Central memory CD8-positive, alpha-beta T cell (primary cell): ENCODE measurements around the gene MESD.

ENCODE experiments used
- ATAC-seq: fragments of 150-1000 bp; cut with Tn5 transposase; replicated peaks from 2 replicates; pipeline ENCODE4 v1.10.0; 2022; ENCODE audit warnings: mild to moderate bottlenecking, moderate FRiP score, moderate number of reproducible peaks; ENCODE audit not compliant: poor library complexity, severe bottlenecking; ENCODE audit errors: extremely low read depth
- DNase-seq, 2 donors: peaks; one replicate each; pipeline ENCODE4 v3.0.0; 2021; ENCODE audit warnings: low spot score in 2 of 2
- H3K27ac Mint-ChIP-seq: one replicate; pipeline ENCODE4 v1.8.0; 2022; ENCODE audit warnings: low read depth, mild to moderate bottlenecking, moderate library complexity, mixed read lengths
- H3K27me3 Mint-ChIP-seq: one replicate; pipeline ENCODE4 v1.8.0; 2022; ENCODE audit warnings: mixed read lengths
- H3K36me3 Mint-ChIP-seq: one replicate; pipeline ENCODE4 v1.8.0; 2022; ENCODE audit warnings: mild to moderate bottlenecking, moderate library complexity, mixed read lengths; ENCODE audit not compliant: insufficient read depth
- H3K4me1 Mint-ChIP-seq: one replicate; pipeline ENCODE4 v1.8.0; 2022; ENCODE audit warnings: mixed read lengths
- H3K4me3 Mint-ChIP-seq: one replicate; pipeline ENCODE4 v1.8.0; 2022; ENCODE audit warnings: mild to moderate bottlenecking, moderate library complexity, mixed read lengths
- H3K9me3 Mint-ChIP-seq: one replicate; pipeline ENCODE4 v1.8.0; 2022; ENCODE audit warnings: mixed read lengths

MESD gene

DNA sequence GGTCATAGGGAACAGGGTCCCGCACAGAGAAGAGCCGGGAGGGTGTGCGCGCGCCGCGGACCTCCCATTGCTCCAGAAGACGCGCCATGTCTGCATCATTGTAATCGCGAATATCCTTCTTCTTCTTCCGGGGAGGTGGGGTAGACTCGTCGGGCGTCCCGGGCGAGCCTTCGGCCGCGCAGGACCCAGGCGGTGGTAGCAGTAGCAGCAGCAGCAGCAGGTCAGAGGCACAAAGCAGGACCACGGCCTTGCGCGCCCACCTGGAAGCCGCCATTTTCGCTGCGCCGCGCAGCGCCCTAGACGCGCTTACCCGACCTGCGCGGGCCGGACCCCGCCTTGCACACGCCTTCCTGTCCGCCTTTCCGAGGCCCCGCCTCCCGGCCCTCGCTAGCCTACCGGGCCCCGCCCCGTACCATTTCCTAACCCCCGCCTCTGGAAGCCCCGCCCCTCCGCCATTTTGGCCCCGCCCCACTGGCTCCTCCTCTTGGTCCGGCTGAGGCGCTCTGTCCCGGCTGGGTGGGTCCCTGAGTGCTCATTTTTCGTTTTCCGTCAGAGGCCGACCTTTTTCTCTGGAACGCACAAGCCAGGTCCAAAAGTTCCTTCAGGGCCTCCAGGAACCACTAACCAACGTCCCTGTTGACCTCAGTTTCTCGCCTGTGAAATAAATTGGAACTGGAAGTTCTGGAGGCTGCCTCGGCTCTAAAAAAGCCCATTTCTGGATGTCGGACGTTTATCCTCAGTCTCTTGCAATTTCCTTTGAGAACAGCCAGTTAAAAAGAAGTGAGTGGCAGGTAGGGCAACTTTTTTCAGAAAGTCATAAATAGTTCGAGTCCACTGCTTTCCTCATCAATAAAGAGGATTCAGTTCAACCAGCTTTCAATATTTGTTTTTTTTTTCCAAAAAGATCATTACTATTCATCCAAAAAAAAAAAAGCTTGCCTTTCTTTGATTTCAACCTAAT, at the start of gene MESD:
Gene MESD, minus strand, starts transcription at position 302 of the 961 bp plus-strand sequence. Its CDS starts 28 bp downstream, at position 274.
- ATAC-seq: peak; percentile 98
- Mint-ChIP-seq H3K9me3 (no peaks in the 10 kb centered on the region), H3K4me3 (peak within 1 kb of the TSS; percentile 100), H3K27me3 (no peaks in the 10 kb centered on the region), H3K4me1 (peaks cover 46% of the 10 kb centered on the region), H3K27ac (peak within 1 kb of the TSS; percentile 99), H3K36me3 (peaks cover 17% of the 10 kb centered on the region)
- DNase-seq: peak; percentile 89 to 90

- no peak for ATAC-seq
- Mint-ChIP-seq H3K27me3 (no peaks in the 10 kb centered on the region), H3K4me1 (peaks cover 6% of the 10 kb centered on the region), H3K9me3 (no peaks in the 10 kb centered on the region), H3K36me3 (peaks cover 1% of the 10 kb centered on the region), H3K4me3 (no peak overlapping the region), H3K27ac (no peak overlapping the region)
- DNase-seq: no peak
Measured at GRCh38 chr15:81038975-81039607, 49.5 kb upstream of the MESD start.

DNA sequence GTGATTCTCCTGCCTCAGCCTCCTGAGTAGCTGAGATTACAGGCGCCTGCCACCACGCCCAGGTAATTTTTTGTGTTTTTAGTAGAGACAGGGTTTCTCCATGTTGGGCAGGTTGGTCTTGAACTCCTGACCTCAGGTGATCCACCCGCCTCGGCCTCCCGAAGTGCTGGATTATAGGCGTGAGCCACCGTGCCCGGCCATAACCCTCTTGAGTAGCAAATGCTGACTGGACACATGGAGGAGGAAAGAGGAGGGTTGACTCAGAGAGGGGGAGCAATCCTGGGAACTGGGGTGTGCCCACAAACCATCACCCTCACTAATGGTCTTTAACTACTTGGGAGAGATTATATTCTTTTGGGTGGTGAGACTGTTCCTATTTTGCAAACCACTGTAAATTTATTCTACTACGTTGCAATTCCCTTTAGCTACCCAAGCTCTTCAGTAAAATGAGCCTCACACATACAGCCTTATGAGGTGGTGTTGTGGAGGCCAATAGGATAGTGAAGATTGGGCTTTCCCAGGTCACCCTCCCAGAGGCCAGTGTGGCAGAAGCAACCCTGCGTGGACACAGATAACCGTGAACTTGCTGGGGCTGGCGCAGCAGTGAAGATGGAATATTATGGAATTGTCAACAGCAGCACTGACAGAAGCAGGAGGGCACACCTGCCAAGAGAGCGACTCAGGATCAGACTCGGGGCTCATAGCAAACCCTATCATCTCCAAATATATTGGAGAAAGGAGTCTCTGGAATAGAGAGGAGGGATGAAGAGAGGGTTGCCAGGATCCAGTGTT, 48.5 kb upstream of the MESD start:
- Mint-ChIP-seq H3K27ac (no peak overlapping the region), H3K4me3 (no peak overlapping the region), H3K4me1 (peaks cover 6% of the 10 kb centered on the region), H3K9me3 (no peaks in the 10 kb centered on the region), H3K36me3 (no peaks in the 10 kb centered on the region), H3K27me3 (no peaks in the 10 kb centered on the region)
- DNase-seq (no peak), ATAC-seq (no peak)

DNA sequence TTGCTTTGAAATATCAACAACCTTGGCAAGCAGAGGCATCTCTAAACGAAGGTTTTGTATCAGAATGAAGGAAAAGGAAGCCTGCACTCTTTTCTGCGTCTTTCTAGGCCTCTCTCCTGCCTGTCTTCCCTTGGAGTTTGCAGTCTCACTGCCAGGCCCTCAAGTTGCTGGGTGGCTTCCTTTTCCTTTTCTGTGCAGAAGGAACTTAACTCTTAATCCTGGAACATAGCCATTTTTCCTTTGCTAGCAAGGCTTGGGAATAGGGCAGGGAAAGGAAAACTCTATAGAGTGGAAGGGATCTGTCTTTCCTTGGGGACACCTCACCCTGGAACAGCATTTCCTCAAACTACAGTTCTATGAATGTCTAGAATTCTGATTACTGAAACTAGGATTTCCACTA, 43.9 kb upstream of the MESD start:
- Mint-ChIP-seq H3K4me3 (no peak overlapping the region), H3K27me3 (peaks cover 20% of the 10 kb centered on the region), H3K4me1 (no peaks in the 10 kb centered on the region), H3K27ac (no peak overlapping the region), H3K9me3 (peaks cover 6% of the 10 kb centered on the region), H3K36me3 (no peaks in the 10 kb centered on the region)
- ATAC-seq: no peak
- DNase-seq: no peak

- no peak for ATAC-seq
- H3K36me3 Mint-ChIP-seq: no peaks in the 10 kb centered on the region
Measured at GRCh38 chr15:81032818-81033217, 43.2 kb upstream of the MESD start.

DNA sequence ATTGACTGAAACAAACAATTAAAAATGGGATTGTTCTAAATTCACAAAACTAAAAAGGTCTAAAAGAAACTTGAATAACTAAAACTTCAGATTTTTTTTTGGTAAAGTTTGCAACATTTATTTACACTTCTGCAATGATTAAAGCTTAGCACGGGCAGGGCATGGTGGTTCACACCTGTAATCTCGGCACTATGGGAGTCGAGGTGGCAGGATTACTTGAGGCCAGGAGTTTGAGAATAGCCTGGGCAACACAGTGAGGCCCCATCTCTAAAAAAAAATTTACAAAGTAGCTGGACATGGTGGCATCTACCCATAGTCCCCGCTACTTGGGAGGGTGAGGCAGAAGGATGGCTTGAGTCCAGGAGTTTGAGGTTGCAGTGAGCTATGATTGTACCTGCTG, 42.7 kb upstream of the MESD start:
- no peak overlapping the region for H3K4me3 Mint-ChIP-seq
- no peak overlapping the region for H3K27ac Mint-ChIP-seq
- no peaks in the 10 kb centered on the region for H3K4me1 Mint-ChIP-seq
- no peaks in the 10 kb centered on the region for H3K36me3 Mint-ChIP-seq
- no peak for ATAC-seq
- H3K9me3 Mint-ChIP-seq: peaks cover 6% of the 10 kb centered on the region
- no peak for DNase-seq
- H3K27me3 Mint-ChIP-seq: peaks cover 20% of the 10 kb centered on the region

More at GRCh38 chr15:81032818-81033217, 43.2 kb upstream of the MESD start:
- Mint-ChIP-seq H3K4me3 (no peak overlapping the region), H3K27me3 (peaks cover 20% of the 10 kb centered on the region), H3K9me3 (peaks cover 6% of the 10 kb centered on the region), H3K4me1 (no peaks in the 10 kb centered on the region), H3K27ac (no peak overlapping the region)
- DNase-seq: no peak

DNA sequence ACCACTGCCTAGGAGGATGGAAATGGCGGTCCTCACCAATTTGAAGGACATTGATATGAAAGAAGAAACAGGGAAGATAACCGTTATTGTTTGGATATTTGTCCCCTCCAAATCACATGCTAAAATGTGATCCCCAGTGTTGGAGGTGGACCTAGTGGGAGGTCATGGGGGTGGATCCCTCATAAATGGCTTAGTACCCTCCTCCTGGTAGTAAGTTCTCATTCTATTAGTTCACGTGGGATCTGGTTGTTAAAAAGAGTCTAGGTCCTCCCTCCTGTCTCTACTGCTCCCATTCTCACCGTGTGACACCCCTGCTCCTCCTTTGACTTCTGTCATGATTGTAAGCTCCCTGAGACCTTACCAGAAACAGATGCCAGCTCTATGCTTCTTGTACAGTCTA, 41.6 kb upstream of the MESD start:
- H3K4me1 Mint-ChIP-seq: no peaks in the 10 kb centered on the region
- no peaks in the 10 kb centered on the region for H3K36me3 Mint-ChIP-seq
- peaks cover 6% of the 10 kb centered on the region for H3K9me3 Mint-ChIP-seq
- no peak for ATAC-seq
- no peak overlapping the region for H3K4me3 Mint-ChIP-seq
- H3K27me3 Mint-ChIP-seq: peaks cover 20% of the 10 kb centered on the region
- no peak overlapping the region for H3K27ac Mint-ChIP-seq
- no peak for DNase-seq

DNA sequence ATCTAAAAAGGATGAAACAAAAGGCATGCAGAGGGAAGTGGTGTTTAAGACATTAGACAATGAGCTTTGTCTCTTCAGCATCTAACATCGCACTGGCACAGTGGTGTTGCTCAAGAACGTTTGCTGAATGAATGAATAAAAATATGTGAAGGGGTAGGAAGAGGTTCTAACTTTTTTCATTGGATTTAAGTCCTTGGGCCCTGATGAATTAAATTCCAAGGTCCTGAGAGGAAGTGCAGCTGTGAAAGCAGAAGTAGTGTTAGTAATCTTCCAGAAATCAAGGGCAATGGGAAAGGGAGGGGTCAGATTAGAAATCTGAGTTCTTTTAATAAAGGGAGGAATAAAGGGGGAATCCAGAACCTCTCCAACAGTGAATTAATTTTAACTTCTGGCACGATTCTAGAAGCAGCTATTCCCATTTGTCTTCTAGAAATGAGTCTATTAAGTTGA, 40.7 kb upstream of the MESD start:
- DNase-seq (no peak), ATAC-seq (no peak)
- no peaks in the 10 kb centered on the region for H3K4me1 Mint-ChIP-seq
- H3K4me3 Mint-ChIP-seq: no peak overlapping the region
- H3K9me3 Mint-ChIP-seq: peaks cover 6% of the 10 kb centered on the region
- H3K27ac Mint-ChIP-seq: no peak overlapping the region
- peaks cover 20% of the 10 kb centered on the region for H3K27me3 Mint-ChIP-seq
- H3K36me3 Mint-ChIP-seq: no peaks in the 10 kb centered on the region

DNA sequence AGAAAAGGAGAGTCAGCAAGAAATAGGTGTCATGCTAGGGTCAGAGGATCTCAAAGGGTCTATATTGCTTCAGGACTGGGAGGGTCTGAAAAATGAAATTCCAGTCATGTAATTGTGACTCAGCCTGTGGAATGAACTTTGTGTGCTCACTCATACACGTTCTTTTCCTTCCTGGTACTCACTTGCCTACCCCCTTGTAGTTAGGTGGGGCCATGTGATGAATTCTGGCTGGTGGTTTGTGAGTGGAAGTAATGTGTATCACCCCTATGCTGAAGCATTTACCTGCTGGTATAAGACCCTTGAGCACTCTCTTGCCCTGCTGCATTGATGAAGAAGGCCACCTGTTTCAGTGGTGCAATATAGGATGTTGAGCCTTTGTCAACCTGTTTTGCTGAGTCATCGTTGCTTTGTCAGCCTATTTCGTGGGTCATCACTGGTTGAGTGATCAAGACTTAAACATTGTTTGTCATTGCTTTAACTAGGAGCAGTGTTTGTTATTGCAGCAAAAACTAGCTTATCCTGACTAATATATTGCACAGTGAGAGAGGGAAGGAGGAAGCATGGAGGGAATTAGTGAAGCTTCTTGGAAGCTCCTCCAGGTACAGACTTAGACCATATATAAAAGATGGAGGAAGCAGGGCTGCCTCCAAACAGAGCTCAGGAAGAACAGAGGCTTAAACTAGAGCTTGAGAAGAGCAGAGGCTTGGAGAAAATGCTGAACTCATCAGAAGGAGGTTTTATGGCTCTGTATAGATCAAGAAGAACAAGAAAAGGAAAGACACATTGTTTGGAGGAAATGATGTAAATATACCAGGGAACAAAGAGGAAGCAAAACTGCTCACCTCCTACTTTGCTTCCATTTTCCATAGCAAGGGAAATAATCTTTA, 40.0 kb upstream of the MESD start:
- Mint-ChIP-seq H3K27ac (no peak overlapping the region), H3K36me3 (no peaks in the 10 kb centered on the region), H3K4me1 (no peaks in the 10 kb centered on the region), H3K27me3 (peaks cover 20% of the 10 kb centered on the region), H3K9me3 (peaks cover 6% of the 10 kb centered on the region), H3K4me3 (no peak overlapping the region)
- DNase-seq (no peak), ATAC-seq (no peak)

- peaks cover 20% of the 10 kb centered on the region for H3K27me3 Mint-ChIP-seq
- H3K36me3 Mint-ChIP-seq: no peaks in the 10 kb centered on the region
- peaks cover 13% of the 10 kb centered on the region for H3K4me1 Mint-ChIP-seq
- ATAC-seq: no peak
- H3K27ac Mint-ChIP-seq: no peak overlapping the region
- H3K4me3 Mint-ChIP-seq: no peak overlapping the region
- no peak for DNase-seq
- peaks cover 6% of the 10 kb centered on the region for H3K9me3 Mint-ChIP-seq
Measured at GRCh38 chr15:81026836-81027599, 37.4 kb upstream of the MESD start.

DNA sequence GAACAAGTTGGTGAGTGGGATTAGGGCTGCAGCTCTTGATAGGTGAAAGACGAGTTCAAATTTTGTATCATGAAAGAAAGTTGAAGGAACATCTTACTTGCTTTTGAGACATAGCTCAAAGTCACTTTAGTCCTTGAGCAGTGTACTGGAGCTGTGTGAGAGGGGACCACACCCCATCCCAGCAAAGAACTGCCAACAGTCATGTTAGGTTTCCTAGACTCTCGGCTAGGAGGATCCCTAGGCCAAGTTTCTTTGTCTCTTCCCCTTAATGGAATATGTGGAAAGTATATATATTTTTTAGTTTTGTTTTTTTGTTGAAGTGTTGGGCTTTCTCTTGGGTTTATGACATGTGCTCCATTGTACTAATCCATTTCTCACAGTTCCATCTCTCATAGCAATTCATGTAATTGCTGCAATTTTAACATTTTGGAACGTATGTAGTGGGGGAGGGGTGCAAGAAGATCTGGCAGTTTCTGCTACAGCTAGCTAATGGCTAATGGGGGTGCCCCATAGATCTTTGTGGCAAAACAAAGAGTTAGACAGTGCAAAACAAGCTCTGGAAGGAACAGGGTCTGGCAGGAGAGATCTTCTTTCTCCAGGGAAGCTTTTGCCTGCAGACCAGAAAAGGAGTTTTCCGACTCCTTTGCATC, 36.2 kb upstream of the MESD start:
- no peak overlapping the region for H3K27ac Mint-ChIP-seq
- DNase-seq: no peak
- H3K9me3 Mint-ChIP-seq: peaks cover 6% of the 10 kb centered on the region
- H3K27me3 Mint-ChIP-seq: peaks cover 20% of the 10 kb centered on the region
- no peak overlapping the region for H3K4me3 Mint-ChIP-seq
- peaks cover 13% of the 10 kb centered on the region for H3K4me1 Mint-ChIP-seq
- H3K36me3 Mint-ChIP-seq: no peaks in the 10 kb centered on the region
- no peak for ATAC-seq
